SK-MEL-5 (cell line): Measurements from ENCODE around the gene KDM6B. TPM values are rescaled to one million over a fixed set of nuclear protein-coding genes. Genes with fewer than 3 reads are reported as not detected.

Experiments
- DNase-seq: peaks from one replicate; pipeline ENCODE4 v3.0.0-alpha.2; 2016; ENCODE audit warnings: low read depth, low spot score
- in situ Hi-C: cut with HindIII; loops from 2 replicates; pipeline ENCODE4 v1.10.0; 2016; ENCODE audit warnings: low sequenced_read_pairs, high pct_unique_total_duplicates, low pct_unique_long_range_greater_than_20kb
- total RNA-seq: library from RNA; depleted of rRNA; stranded (reverse); fragments of >200 nt; shearing (Covaris generic); gene quantifications from 2 replicates; pipeline ENCODE4 v1.2.3, GENCODE V29; 2014

KDM6B gene
- total RNA-seq, 1 experiment from 2014 or later: 2.4 TPM

- DNase-seq: no peak
- in situ Hi-C loops: no loop called here
Observed at GRCh38 chr17:7837408-7838088, 3.5 kb downstream of the KDM6B start.

DNA sequence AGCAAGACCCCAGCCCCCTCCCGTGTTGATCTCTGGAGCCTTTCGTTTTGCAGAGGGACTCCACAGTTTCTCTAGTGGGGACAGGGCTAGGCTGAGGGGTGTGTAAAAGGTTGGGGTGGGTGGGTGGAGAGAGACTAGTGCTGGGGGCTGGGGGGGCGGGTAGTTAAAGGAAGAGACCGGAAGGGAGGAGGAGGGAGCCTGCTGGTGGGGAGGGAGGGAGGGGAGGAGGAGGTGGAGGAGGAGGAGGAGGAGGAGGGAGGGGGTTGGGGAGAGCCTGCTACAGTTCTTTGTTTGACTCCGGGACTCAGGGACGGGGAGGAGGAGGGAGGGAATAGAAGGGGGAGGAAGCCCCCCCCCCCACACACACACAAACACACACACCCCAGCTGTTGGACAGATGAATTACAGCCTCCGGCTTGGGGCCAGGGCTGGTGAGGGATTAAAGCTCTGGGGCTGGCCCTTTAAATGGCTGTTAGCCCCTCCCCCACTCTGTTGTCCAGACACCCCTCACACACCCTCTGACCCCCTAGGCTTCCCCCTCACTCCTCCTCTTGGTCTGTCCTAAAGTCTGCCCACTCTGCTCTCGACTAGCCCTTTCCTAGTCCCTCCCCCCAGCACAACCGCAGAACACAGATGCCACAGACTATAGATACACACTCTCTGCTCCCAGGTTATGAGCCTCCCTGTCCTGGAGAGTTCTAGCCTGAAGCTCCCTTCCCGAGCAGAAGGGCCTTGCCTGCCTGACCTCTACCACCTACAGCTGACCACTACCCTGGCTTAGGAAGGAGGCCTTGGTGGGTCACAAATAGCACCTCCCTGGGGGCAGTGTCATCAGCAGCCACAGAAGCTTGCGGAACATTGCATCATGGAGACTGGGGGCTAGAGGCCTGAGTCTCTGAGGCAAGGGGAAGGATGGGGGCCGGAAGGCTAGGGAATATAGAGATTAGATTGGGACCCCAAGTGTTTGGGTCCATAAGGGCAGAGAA, 4.4 kb downstream of the KDM6B start:
- in situ Hi-C loops: no loop called here
- DNase-seq: peak; percentile 67

GRCh38 chr17:7839190-7839875, 5.3 kb downstream of the KDM6B start:
- in situ Hi-C loops: no loop called here
- no peak for DNase-seq

DNA sequence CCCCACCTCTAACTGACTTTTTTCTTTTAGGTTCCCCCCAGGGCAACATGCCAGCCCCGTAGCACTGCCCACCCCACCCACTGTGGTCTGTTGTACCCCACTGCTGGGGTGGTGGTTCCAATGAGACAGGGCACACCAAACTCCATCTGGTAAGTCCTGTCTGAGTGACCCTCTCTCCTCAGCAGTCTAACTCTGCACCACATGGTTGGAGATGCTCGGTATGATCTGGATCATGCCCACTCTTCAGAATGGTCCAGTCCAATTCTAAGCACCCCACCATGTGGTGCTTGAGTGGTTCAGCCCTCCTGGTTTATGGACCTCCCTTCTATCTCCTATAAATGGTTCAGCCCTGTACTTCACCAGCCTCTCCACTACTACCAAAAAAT, 5.9 kb downstream of the KDM6B start:
- in situ Hi-C loops: no loop called here
- DNase-seq: peak; percentile 65

GRCh38 chr17:7840441-7840840, 6.4 kb downstream of the KDM6B start:
- in situ Hi-C loops: no loop called here
- no peak for DNase-seq

- in situ Hi-C loops: no loop called here
Observed at GRCh38 chr17:7840875-7841274, 6.9 kb downstream of the KDM6B start.

GRCh38 chr17:7841396-7841914, 7.4 kb downstream of the KDM6B start:
- peak; percentile 56 for DNase-seq

More at GRCh38 chr17:7840875-7841274, 6.9 kb downstream of the KDM6B start:
- no peak for DNase-seq

GRCh38 chr17:7841915-7842379, 7.9 kb downstream of the KDM6B start:
- DNase-seq: peak; percentile 90
- in situ Hi-C loops: no loop called here

More at GRCh38 chr17:7841396-7841914, 7.4 kb downstream of the KDM6B start:
- in situ Hi-C loops: no loop called here

GRCh38 chr17:7842380-7843256, 8.6 kb downstream of the KDM6B start:
- peak; percentile 61 for DNase-seq
- in situ Hi-C loops: no loop called here

GRCh38 chr17:7843257-7843535, 9.2 kb downstream of the KDM6B start:
- DNase-seq: no peak
- in situ Hi-C loops: no loop called here

DNA sequence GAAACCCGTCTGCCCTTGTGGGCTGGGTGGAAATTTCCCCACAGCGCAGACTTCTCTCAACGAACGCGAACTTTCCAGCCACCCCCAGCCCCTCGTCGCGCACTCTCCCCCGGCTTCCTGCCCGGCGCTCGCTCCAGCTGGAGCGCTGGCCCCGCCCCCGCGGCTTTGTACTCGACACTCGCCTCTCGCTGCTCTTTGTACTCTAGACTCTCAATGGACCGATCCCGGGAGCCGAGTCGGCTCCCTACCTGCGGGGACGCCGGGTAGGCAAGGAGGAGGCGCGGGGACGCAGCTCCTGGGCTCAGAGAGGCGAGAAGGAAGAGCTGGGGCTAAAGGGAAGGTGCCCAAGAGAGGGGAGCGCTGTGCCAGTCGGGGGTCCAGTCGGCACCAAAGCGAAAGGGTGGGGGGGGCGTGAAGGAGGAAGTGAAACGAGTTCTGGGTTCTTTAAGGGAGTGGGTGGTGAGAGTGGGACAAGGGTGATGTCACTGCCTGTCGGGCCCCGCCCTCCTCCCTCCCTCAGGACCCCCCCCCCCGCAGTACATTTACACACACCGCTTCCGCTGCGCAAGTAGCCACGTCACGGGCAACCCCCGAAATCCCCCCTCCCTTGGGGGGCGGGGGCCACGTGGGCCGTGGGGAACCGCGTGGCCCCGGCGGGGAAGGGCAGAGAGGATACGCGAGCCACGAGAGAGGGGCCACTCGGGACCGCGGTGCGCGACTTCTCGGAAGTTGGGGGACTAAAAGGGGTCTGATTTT, 9.7 kb downstream of the KDM6B start:
- DNase-seq: peak; percentile 77
- in situ Hi-C loops: no loop called here

- DNase-seq: peak; percentile 96
- in situ Hi-C loops: no loop called here
Observed at GRCh38 chr17:7844292-7845154, 10.5 kb downstream of the KDM6B start.

GRCh38 chr17:7845359-7846062, 11.5 kb downstream of the KDM6B start:
- no peak for DNase-seq
- in situ Hi-C loops: no loop called here

DNA sequence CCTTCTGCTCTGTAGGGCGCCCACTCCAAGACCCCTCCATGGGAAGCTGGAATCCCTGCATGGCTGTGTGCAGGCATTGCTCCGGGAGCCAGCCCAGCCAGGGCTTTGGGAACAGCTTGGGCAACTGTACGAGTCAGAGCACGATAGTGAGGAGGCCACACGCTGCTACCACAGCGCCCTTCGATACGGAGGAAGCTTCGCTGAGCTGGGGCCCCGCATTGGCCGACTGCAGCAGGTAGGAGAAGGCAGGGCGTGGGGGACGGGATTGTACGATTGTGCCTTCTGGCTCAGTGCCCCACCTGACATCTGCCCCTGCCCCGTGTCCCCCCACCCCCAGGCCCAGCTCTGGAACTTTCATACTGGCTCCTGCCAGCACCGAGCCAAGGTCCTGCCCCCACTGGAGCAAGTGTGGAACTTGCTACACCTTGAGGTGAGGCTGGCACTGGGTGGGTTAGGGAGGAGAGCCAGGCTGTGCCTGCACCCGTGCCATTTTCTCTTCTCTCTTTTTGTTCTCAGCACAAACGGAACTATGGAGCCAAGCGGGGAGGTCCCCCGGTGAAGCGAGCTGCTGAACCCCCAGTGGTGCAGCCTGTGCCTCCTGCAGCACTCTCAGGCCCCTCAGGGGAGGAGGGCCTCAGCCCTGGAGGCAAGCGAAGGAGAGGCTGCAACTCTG, 12.2 kb downstream of the KDM6B start:
- in situ Hi-C loops: no loop called here
- no peak for DNase-seq
